ENCODE measurements around the gene THY1.
"Not testable (repeated sequence)": the region's sequence is repeated elsewhere in the genome, so short reads cannot be mapped to it uniquely, and the experiment has no call there.

THY1 gene

GRCh38 chr11:119418759-119419158 is 4.2 kb downstream of the THY1 start:
- DNase-seq (ENCODE audit: low spot score), result no peak

GRCh38 chr11:119417726-119418540 is 5.0 kb downstream of the THY1 start:
- no peak for DNase-seq (ENCODE audit: low spot score)

- DNase-seq (ENCODE audit: low spot score), result no peak
These were observed 6.1 kb downstream of the THY1 start for GRCh38 chr11:119416606-119417580.

GRCh38 chr11:119415966-119416365 is 7.0 kb downstream of the THY1 start:
- no peak for DNase-seq (ENCODE audit: low spot score)

GRCh38 chr11:119415517-119415916 is 7.5 kb downstream of the THY1 start:
- no peak for DNase-seq (ENCODE audit: low spot score)

- DNase-seq (ENCODE audit: low spot score), result no peak
These were observed 8.2 kb downstream of the THY1 start for GRCh38 chr11:119414734-119415133.

- no peak for DNase-seq (ENCODE audit: low spot score)
These were observed 8.7 kb downstream of the THY1 start for GRCh38 chr11:119414321-119414720.

- no peak for DNase-seq (ENCODE audit: low spot score)
These were observed 10.9 kb downstream of the THY1 start for GRCh38 chr11:119412072-119412471.

GRCh38 chr11:119410501-119410900 is 12.5 kb downstream of the THY1 start:
- DNase-seq (ENCODE audit: low spot score), result no peak

GRCh38 chr11:119409731-119410130 is 13.2 kb downstream of the THY1 start:
- no peak for DNase-seq (ENCODE audit: low spot score)

GRCh38 chr11:119406005-119406404 is 17.0 kb downstream of the THY1 start:
- no peak for DNase-seq (ENCODE audit: low spot score)

- DNase-seq (ENCODE audit: low spot score), result not testable (repeated sequence)
These were observed 17.5 kb downstream of the THY1 start for GRCh38 chr11:119405448-119405847.

- no peak for DNase-seq (ENCODE audit: low spot score)
These were observed 18.1 kb downstream of the THY1 start for GRCh38 chr11:119404872-119405271.

- DNase-seq (ENCODE audit: low spot score), result no peak
These were observed 20.0 kb downstream of the THY1 start for GRCh38 chr11:119403021-119403420.

- no peak for DNase-seq (ENCODE audit: low spot score)
These were observed 20.5 kb downstream of the THY1 start for GRCh38 chr11:119402470-119402869.

- no peak for DNase-seq (ENCODE audit: low spot score)
These were observed 22.1 kb downstream of the THY1 start for GRCh38 chr11:119400860-119401259.

GRCh38 chr11:119397740-119398139 is 25.2 kb downstream of the THY1 start:
- no peak for DNase-seq (ENCODE audit: low spot score)

GRCh38 chr11:119396835-119397234 is 26.1 kb downstream of the THY1 start:
- no peak for DNase-seq (ENCODE audit: low spot score)

GRCh38 chr11:119391275-119391674 is 31.7 kb downstream of the THY1 start:
- no peak for DNase-seq (ENCODE audit: low spot score)

- no peak for DNase-seq (ENCODE audit: low spot score)
These were observed 33.2 kb downstream of the THY1 start for GRCh38 chr11:119389611-119390254.

- DNase-seq (ENCODE audit: low spot score), result no peak
These were observed 34.9 kb downstream of the THY1 start for GRCh38 chr11:119388103-119388502.

- no peak for DNase-seq (ENCODE audit: low spot score)
These were observed 38.6 kb downstream of the THY1 start for GRCh38 chr11:119384332-119384731.

Data from SK-N-DZ (cell line).